ENCODE measurements around the gene BCL11A. TPM values are rescaled to one million over a fixed set of nuclear protein-coding genes. Genes with fewer than 3 reads are reported as not detected.

The BCL11A gene
- total and polyA plus RNA-seq, 2 of the 13 experiments (the other 11 are each of a cell fraction or from before 2014, with no cell fraction given) = not detected

DNA sequence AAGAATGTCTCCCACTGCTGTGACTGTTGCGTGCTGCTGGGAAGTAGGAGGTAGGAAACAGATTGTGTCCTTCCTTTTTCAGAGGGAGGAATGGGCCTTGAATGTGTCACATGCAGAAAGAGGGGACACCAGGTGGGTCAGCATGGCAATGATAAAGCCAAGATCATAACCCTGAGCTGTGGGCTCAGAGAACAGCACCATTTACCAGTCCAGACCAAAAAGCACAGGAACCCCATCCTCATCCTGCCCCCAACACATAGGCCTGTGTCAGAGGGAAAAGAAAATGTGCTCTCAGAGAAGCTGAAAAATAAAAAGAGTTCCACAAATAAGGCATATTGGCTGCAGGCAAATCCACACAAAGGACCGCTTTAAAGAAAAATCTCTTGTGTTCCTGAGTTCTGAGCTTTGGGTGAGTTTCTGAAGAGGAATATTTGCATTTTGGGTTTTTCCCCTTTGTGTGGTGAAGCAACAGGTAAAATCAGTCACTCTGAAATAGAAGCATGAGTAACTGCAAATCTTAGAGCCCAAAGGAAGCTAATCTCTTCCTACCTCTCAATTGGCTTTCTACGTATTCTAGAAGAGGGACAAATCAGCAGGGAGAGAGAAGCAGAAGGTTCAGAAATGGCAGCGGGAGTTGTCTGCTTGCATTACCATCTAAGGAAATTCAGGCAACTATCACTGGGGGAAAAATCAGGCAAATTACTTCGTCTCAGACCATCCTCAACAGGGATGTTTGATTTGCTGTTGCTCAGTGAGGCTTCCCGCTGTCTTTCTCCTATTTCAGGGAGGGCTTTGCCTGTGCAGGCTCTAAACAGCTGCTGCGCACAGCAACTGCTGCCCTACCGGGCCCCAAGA, 106.8 kb downstream of the BCL11A start (continued):
- TF ChIP-seq ZNF75D (CRISPR knock-in tag; IDR thresholded peaks at IDR 0.05; ENCODE audit: borderline replicate concordance) (no peak), PAF1 (CRISPR knock-in tag; IDR thresholded peaks at IDR 0.05) (no peak), ZNF598 (CRISPR knock-in tag; IDR thresholded peaks at IDR 0.05; ENCODE audit: borderline replicate concordance) (no peak), ZNF101 (CRISPR knock-in tag; IDR thresholded peaks at IDR 0.05; ENCODE audit: borderline replicate concordance, low read depth) (no peak), ZNF564 (CRISPR knock-in tag; IDR thresholded peaks at IDR 0.05) (no peak), ZNF501 (CRISPR knock-in tag; IDR thresholded peaks at IDR 0.05) (no peak), ESRRA (CRISPR knock-in tag; IDR thresholded peaks at IDR 0.05; ENCODE audit: low read depth) (no peak), ZNF232 (CRISPR knock-in tag; IDR thresholded peaks at IDR 0.05; ENCODE audit: borderline replicate concordance) (no peak)
- TF ChIP-seq, protein P1, sequence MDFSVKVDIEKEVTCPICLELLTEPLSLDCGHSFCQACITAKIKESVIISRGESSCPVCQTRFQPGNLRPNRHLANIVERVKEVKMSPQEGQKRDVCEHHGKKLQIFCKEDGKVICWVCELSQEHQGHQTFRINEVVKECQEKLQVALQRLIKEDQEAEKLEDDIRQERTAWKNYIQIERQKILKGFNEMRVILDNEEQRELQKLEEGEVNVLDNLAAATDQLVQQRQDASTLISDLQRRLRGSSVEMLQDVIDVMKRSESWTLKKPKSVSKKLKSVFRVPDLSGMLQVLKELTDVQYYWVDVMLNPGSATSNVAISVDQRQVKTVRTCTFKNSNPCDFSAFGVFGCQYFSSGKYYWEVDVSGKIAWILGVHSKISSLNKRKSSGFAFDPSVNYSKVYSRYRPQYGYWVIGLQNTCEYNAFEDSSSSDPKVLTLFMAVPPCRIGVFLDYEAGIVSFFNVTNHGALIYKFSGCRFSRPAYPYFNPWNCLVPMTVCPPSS (IDR thresholded peaks at IDR 0.05) = no peak
- TF ChIP-seq, protein P2, sequence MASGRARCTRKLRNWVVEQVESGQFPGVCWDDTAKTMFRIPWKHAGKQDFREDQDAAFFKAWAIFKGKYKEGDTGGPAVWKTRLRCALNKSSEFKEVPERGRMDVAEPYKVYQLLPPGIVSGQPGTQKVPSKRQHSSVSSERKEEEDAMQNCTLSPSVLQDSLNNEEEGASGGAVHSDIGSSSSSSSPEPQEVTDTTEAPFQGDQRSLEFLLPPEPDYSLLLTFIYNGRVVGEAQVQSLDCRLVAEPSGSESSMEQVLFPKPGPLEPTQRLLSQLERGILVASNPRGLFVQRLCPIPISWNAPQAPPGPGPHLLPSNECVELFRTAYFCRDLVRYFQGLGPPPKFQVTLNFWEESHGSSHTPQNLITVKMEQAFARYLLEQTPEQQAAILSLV (CRISPR knock-in tag; IDR thresholded peaks at IDR 0.05; ENCODE audit: borderline replicate concordance) = no peak
- TF ChIP-seq, protein P3, sequence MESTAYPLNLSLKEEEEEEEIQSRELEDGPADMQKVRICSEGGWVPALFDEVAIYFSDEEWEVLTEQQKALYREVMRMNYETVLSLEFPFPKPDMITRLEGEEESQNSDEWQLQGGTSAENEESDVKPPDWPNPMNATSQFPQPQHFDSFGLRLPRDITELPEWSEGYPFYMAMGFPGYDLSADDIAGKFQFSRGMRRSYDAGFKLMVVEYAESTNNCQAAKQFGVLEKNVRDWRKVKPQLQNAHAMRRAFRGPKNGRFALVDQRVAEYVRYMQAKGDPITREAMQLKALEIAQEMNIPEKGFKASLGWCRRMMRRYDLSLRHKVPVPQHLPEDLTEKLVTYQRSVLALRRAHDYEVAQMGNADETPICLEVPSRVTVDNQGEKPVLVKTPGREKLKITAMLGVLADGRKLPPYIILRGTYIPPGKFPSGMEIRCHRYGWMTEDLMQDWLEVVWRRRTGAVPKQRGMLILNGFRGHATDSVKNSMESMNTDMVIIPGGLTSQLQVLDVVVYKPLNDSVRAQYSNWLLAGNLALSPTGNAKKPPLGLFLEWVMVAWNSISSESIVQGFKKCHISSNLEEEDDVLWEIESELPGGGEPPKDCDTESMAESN (CRISPR knock-in tag; conservative IDR thresholded peaks at IDR 0.05) = no peak
- TF ChIP-seq, protein P4, sequence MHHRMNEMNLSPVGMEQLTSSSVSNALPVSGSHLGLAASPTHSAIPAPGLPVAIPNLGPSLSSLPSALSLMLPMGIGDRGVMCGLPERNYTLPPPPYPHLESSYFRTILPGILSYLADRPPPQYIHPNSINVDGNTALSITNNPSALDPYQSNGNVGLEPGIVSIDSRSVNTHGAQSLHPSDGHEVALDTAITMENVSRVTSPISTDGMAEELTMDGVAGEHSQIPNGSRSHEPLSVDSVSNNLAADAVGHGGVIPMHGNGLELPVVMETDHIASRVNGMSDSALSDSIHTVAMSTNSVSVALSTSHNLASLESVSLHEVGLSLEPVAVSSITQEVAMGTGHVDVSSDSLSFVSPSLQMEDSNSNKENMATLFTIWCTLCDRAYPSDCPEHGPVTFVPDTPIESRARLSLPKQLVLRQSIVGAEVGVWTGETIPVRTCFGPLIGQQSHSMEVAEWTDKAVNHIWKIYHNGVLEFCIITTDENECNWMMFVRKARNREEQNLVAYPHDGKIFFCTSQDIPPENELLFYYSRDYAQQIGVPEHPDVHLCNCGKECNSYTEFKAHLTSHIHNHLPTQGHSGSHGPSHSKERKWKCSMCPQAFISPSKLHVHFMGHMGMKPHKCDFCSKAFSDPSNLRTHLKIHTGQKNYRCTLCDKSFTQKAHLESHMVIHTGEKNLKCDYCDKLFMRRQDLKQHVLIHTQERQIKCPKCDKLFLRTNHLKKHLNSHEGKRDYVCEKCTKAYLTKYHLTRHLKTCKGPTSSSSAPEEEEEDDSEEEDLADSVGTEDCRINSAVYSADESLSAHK (CRISPR knock-in tag; IDR thresholded peaks at IDR 0.05; ENCODE audit: borderline replicate concordance) = no peak

All from HepG2 (cell line).